ENCODE data around the gene TRMT61A. TPM values are rescaled to one million over a fixed set of nuclear protein-coding genes. Genes with fewer than 3 reads are reported as not detected.
A peak's percentile ranks its signal among the peaks of the same experiment; 100 is the strongest.

TRMT61A gene
- total RNA-seq, 1 donor: 8.2 TPM

DNA sequence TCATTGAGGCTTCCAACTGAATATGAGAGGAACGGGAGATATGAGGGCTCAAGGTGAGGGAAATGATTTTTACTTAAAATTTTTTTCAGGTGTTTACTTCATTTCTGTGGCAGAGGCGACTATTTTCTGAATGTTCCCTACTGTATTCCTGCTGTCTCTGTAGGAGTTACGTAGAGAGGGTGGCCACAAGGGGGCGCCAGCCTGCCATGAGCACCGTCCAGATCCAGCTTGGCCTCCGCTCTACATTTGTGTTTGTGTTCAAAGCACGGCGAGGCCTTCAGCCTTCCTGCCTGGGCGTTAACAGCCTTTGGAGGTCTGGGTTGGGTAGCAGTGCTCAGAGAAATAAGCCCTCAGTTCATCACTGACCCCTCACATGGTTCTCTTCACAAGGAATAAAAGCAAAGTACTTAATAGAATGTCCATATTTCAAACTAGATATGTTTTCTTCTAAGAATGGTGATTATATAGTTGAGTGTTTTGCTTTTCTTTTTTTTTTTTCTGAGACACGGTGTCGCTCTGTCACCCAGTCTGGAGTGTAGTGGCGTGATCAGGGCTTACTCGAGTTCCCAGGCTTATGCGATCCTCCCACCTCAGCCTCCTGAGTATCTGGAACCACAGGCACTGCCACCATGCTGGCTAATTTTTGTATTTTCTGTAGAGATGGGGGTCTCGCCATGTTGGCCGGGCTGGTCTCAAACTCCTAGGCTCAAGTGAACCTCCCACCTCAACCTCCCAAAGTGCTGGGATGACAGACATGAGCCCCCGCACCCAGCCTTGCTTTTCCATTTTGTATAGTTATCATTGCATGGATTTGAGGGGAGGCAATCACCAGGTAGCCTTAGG is 28.6 kb upstream of the TRMT61A start:
- TF ChIP-seq, protein P1, sequence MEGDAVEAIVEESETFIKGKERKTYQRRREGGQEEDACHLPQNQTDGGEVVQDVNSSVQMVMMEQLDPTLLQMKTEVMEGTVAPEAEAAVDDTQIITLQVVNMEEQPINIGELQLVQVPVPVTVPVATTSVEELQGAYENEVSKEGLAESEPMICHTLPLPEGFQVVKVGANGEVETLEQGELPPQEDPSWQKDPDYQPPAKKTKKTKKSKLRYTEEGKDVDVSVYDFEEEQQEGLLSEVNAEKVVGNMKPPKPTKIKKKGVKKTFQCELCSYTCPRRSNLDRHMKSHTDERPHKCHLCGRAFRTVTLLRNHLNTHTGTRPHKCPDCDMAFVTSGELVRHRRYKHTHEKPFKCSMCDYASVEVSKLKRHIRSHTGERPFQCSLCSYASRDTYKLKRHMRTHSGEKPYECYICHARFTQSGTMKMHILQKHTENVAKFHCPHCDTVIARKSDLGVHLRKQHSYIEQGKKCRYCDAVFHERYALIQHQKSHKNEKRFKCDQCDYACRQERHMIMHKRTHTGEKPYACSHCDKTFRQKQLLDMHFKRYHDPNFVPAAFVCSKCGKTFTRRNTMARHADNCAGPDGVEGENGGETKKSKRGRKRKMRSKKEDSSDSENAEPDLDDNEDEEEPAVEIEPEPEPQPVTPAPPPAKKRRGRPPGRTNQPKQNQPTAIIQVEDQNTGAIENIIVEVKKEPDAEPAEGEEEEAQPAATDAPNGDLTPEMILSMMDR (IDR thresholded peaks at IDR 0.05; ENCODE audit: insufficient read depth, low read depth, low read length): peak; percentile 92
- no peak overlapping the region for H3K4me3 ChIP-seq (ENCODE audit: low read depth, low read length)
- peak; percentile 87 for DNase-seq (ENCODE audit: low read depth)

DNA sequence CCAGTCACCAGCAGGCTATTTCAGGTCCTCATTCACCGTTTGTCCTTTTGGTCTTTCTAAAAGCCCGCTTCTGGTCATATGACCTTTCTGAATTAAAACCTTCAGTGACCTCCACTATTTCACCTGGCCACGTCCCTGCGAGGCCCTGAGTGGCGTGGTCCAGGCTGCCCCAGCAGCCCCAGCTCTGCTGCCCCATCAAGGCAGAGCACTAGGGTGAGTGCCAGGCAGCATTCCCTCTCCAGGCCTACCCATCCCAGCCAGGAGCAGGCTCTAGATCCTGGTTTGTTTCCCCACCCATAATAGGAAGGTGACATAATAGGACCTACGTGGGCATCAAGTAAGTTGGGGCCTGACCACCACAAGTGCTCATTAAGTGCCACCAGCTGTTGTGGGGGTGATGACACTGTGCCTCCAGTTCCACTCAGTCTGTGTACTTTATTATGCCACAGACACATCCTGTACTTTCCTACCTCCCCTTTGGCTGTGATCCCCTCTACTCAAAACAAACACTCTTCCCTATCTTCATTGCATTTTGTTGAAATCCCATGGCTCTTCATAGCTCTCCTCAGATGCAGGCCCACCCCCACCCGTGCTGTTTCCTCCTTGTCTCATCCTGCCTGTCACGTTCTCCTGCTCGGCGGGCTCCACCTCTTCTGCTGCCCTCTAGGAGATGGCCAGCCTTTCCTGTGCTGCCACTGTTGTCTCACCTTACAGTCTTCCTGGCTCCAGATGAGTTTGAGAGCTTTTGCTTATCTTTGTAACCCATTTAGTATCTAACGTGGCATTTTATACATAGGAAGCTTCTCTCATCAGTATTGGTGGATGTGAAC is 27.7 kb upstream of the TRMT61A start:
- no peak overlapping the region for H3K4me3 ChIP-seq (ENCODE audit: low read depth, low read length)
- DNase-seq (ENCODE audit: low read depth): no peak
- TF ChIP-seq, protein P1 (IDR thresholded peaks at IDR 0.05; ENCODE audit: insufficient read depth, low read depth, low read length): no peak

DNA sequence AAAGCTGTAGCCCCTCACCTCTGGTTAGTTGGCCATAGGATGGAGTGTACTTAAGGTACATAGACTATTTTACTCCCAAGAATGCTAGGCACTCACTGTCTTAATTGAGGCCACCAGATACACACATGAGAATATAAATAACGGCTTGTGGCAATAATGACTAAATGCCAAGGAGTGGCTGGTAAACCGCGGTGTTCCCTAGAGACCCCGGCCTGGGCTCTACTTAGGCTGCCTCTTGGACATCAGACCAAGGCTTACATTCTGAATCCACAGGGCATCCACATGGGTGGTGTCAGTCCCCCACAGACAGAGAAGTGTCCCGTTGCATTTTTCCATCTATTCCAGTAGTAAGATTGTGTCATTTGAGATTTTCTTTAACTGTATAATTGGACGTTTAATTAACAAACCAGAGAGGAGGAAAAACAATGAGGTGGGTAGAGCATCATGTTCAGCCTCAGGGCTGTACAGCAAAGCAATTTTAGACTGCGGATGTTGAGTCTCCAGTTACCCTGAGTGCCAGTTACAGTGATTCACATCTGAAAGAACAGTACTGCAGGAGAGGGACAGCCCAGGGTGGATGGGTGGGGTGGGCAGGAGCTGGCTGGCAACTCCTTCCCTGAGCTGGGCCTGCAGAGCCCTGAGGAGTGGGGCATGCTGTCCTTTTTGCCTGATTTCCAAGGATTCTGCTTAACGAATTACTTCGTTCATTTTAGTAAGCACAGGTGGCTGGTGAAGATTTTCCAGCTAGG is 26.9 kb upstream of the TRMT61A start:
- no peak for DNase-seq (ENCODE audit: low read depth)
- H3K4me3 ChIP-seq (ENCODE audit: low read depth, low read length): no peak overlapping the region
- TF ChIP-seq, protein P1 (IDR thresholded peaks at IDR 0.05; ENCODE audit: insufficient read depth, low read depth, low read length): no peak

DNA sequence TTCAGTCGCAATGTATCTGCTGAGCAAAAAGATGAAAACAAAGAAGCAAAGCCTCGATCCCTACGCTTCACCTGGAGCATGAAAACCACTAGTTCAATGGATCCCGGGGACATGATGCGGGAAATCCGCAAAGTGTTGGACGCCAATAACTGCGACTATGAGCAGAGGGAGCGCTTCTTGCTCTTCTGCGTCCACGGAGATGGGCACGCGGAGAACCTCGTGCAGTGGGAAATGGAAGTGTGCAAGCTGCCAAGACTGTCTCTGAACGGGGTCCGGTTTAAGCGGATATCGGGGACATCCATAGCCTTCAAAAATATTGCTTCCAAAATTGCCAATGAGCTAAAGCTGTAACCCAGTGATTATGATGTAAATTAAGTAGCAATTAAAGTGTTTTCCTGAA is 26.1 kb upstream of the TRMT61A start:
- TF ChIP-seq, protein P1 (IDR thresholded peaks at IDR 0.05; ENCODE audit: insufficient read depth, low read depth, low read length): no peak
- no peak for DNase-seq (ENCODE audit: low read depth)
- H3K4me3 ChIP-seq (ENCODE audit: low read depth, low read length): no peak overlapping the region

DNA sequence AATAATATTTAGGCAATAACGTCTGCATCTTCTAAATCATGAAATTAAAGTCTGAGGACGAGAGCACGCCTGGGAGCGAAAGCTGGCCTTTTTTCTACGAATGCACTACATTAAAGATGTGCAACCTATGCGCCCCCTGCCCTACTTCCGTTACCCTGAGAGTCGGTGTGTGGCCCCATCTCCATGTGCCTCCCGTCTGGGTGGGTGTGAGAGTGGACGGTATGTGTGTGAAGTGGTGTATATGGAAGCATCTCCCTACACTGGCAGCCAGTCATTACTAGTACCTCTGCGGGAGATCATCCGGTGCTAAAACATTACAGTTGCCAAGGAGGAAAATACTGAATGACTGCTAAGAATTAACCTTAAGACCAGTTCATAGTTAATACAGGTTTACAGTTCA is 25.7 kb upstream of the TRMT61A start:
- DNase-seq (ENCODE audit: low read depth): no peak
- TF ChIP-seq, protein P1 (IDR thresholded peaks at IDR 0.05; ENCODE audit: insufficient read depth, low read depth, low read length): no peak
- no peak overlapping the region for H3K4me3 ChIP-seq (ENCODE audit: low read depth, low read length)

DNA sequence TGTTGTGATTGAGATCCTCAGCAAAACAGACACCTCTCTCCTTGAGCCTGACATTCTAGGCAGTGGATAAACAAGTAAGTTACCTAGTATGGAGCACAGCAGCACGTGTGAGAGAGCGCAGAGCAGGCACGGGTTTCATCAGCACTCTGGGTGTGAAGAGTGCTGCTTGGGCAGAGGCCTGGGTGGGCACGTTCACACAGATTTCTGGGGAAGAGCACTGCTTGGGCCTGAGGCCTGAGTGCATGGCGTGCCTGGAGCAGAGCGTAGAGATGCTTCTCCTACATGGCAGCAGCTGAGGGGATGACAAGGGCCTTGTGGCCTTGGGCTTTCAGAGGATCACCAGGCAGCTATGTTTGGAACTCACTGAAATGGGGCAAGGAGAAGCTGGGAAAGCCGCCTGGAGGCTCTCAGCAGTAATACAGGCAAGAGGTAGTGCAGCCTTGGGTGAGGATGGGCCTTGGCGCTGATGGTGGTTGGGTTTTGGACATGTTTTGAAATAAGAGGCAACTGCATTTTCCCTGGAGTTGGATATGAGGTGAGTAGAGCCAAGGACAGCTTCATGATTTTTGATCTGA is 23.9 kb upstream of the TRMT61A start:
- DNase-seq (ENCODE audit: low read depth): no peak
- no peak overlapping the region for H3K4me3 ChIP-seq (ENCODE audit: low read depth, low read length)
- TF ChIP-seq, protein P1 (IDR thresholded peaks at IDR 0.05; ENCODE audit: insufficient read depth, low read depth, low read length): no peak

Measured in fibroblast of villous mesenchyme (primary cell).